HL-60 (cell line): Measurements from ENCODE around the gene TXNIP.

Experiments
- DNase-seq, 2 experiments: peaks; one replicate each; pipeline ENCODE4 v3.0.0-alpha.2; 2010 to 2020; ENCODE audit warnings: low read depth in 1 of 2, low spot score in 1 of 2
- H3K27ac ChIP-seq: fragments of 250-450 bp; sonication (Bioruptor Pico); replicated peaks from 2 replicates; pipeline ENCODE4 v1.5.1; 2020; ENCODE audit warnings: mild to moderate bottlenecking, moderate library complexity
- H3K27me3 ChIP-seq: fragments of 250-450 bp; sonication (Bioruptor Pico); 2 replicates; pipeline ENCODE4 v1.5.1; 2021; ENCODE audit warnings: mild to moderate bottlenecking, moderate library complexity; ENCODE audit not compliant: insufficient read depth, poor library complexity, severe bottlenecking
- H3K4me3 ChIP-seq: replicated peaks from 2 replicates; pipeline ENCODE4 v1.5.1; 2011; ENCODE audit warnings: mild to moderate bottlenecking, control low read depth, low read length; ENCODE audit not compliant: insufficient read depth
- GABPA ChIP-seq: IDR thresholded peaks from 2 replicates; pipeline ENCODE4 v1.6.1; 2012; ENCODE audit warnings: low read depth
- POLR2AphosphoS5 ChIP-seq: IDR thresholded peaks from 2 replicates; pipeline ENCODE4 v1.6.1; 2012; ENCODE audit warnings: low read depth
- SPI1 ChIP-seq: IDR thresholded peaks from 2 replicates; pipeline ENCODE4 v1.6.1; 2012; ENCODE audit warnings: low read depth, mild to moderate bottlenecking, borderline replicate concordance
- TF ChIP-seq, protein P1 (sequence below): IDR thresholded peaks from one replicate; pipeline ENCODE4 v1.5.1; 2011; ENCODE audit warnings: low read length, control low read depth, inconsistent platforms; ENCODE audit not compliant: insufficient read depth
- TF ChIP-seq, protein P2 (sequence below): IDR thresholded peaks from 2 replicates; pipeline ENCODE4 v1.6.1; 2012; ENCODE audit warnings: low read depth; ENCODE audit not compliant: insufficient replicate concordance

Gene TXNIP

DNA sequence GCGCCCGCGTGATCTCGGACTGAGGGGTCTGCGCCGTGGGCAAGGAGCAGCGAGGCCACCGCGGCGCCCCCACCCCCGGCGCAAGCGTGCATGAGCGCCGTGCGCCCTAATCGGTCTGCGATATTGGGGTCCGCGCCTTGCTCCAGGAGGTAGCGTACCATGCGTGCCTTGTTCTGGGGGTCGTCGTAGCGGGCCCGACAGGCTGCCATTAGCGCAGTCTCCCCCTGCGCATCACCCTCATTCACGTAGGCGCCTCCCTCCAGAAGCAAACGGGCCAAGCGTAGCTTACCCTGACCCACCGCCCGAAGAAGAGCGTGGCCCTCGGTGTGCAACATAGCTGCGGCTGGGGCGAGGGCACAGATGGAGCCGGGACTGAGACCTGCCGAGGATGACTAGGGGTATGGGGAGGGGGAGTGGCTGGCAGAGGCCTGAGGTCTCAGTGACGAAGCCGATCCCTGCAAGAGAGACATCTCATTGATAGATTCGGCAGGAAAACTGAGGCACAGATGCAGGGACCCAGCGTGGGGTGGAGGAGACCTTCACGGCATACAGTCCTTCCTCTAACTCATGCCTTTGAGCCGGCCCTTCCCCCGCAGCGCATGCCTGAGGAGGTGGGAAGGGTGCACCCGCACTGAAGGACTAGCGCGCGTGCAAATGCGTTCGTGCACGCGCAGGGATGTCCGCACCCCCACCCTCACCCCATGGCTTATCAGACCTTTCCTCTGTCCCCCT lies 34.8 kb downstream of the TXNIP start:
- TF ChIP-seq SPI1 (no peak), POLR2AphosphoS5 (no peak), GABPA (no peak)
- TF ChIP-seq, protein P1, sequence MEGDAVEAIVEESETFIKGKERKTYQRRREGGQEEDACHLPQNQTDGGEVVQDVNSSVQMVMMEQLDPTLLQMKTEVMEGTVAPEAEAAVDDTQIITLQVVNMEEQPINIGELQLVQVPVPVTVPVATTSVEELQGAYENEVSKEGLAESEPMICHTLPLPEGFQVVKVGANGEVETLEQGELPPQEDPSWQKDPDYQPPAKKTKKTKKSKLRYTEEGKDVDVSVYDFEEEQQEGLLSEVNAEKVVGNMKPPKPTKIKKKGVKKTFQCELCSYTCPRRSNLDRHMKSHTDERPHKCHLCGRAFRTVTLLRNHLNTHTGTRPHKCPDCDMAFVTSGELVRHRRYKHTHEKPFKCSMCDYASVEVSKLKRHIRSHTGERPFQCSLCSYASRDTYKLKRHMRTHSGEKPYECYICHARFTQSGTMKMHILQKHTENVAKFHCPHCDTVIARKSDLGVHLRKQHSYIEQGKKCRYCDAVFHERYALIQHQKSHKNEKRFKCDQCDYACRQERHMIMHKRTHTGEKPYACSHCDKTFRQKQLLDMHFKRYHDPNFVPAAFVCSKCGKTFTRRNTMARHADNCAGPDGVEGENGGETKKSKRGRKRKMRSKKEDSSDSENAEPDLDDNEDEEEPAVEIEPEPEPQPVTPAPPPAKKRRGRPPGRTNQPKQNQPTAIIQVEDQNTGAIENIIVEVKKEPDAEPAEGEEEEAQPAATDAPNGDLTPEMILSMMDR = no peak
- TF ChIP-seq, protein P2, sequence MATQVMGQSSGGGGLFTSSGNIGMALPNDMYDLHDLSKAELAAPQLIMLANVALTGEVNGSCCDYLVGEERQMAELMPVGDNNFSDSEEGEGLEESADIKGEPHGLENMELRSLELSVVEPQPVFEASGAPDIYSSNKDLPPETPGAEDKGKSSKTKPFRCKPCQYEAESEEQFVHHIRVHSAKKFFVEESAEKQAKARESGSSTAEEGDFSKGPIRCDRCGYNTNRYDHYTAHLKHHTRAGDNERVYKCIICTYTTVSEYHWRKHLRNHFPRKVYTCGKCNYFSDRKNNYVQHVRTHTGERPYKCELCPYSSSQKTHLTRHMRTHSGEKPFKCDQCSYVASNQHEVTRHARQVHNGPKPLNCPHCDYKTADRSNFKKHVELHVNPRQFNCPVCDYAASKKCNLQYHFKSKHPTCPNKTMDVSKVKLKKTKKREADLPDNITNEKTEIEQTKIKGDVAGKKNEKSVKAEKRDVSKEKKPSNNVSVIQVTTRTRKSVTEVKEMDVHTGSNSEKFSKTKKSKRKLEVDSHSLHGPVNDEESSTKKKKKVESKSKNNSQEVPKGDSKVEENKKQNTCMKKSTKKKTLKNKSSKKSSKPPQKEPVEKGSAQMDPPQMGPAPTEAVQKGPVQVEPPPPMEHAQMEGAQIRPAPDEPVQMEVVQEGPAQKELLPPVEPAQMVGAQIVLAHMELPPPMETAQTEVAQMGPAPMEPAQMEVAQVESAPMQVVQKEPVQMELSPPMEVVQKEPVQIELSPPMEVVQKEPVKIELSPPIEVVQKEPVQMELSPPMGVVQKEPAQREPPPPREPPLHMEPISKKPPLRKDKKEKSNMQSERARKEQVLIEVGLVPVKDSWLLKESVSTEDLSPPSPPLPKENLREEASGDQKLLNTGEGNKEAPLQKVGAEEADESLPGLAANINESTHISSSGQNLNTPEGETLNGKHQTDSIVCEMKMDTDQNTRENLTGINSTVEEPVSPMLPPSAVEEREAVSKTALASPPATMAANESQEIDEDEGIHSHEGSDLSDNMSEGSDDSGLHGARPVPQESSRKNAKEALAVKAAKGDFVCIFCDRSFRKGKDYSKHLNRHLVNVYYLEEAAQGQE = no peak
- Histone ChIP-seq H3K27ac (no peak overlapping the region), H3K4me3 (peak overlapping the region; percentile 46), H3K27me3 (no peaks in the 10 kb centered on the region)
- DNase-seq = peak in 1 of 2 experiments; percentile 50

DNA sequence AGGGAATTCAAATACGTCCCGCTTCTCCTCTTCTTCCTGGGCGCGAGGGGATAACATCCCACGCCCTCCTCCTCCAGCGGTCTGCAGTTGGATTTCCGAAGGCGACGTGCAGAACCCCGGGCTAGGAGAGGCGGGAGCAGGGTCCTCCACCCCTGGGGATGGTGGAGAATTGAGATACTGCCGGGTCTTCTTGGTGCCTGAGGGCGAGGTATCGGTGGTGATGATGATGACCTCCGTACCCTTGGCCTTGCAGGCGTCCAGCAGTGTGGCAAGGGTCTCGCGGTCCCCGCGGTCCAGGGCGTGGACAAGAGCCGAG lies 35.3 kb downstream of the TXNIP start:
- Histone ChIP-seq H3K27ac (no peak overlapping the region), H3K27me3 (no peaks in the 10 kb centered on the region), H3K4me3 (peak overlapping the region; percentile 46)
- no peak for DNase-seq
- TF ChIP-seq POLR2AphosphoS5 (no peak), GABPA (no peak), SPI1 (no peak)
- TF ChIP-seq, protein P2 = no peak
- TF ChIP-seq, protein P1 = no peak

DNA sequence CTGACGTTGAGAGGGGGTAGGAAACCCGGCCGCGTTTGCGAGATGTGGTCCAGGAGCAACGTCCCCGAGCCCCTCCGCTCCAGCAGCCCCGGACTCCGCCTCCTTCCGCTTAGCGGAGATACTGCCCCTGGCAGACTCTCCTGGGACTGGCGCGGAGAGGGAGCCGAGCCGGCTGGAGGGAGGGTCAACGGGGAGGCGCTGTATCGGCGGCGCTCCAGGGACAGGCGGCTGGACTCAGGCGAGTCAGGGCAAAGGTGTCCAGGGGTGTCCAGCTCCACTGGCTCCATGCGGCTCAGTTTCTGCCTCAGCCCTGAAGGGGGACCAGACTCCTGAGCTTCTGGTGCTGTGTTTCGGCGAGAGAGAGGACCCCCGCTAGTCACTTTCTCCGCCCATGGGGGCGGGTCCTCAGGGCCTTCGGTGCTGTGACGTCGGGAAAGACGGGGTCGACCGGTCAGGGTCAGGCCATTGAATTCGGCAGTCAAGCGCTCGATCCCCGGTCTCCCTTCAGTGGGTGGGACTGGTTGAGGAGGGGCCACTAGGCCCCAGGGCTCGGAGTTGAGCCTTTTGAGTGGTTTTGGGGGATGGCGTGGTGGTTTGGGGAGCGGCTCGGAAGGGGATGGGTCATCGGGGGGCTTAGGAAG lies 35.8 kb downstream of the TXNIP start:
- H3K27me3 ChIP-seq = no peaks in the 10 kb centered on the region
- peak in 1 of 2 experiments; percentile 57 for DNase-seq
- H3K27ac ChIP-seq = no peak overlapping the region
- TF ChIP-seq SPI1 = no peak
- peak overlapping the region; percentile 46 for H3K4me3 ChIP-seq

DNA sequence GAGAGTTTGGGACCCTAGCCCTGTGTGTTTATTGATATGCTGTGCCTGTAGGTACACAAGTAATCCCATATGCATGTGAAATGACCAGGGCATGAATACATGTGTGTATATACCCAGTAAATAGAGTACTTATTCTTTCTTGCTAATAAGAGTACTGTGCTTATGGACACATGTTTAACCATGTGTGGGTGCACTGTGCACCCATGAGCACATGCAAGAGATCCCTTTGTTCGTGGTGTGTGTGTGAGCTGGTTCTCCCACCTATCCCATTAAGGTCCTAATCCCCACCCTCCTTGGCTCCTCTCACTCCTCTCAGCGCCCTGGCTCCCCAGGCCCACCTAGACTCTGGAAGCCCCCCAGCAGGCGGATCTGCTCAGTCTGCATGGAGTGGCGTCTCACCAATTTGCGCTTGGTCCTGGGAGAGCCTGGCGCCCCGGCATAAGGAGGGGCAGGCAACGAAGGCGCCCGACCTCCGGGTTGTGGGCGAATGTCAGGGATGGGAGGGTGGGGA lies 36.4 kb downstream of the TXNIP start:
- Histone ChIP-seq H3K27ac (no peak overlapping the region), H3K27me3 (no peaks in the 10 kb centered on the region), H3K4me3 (peak overlapping the region; percentile 46)
- DNase-seq = no peak
- TF ChIP-seq SPI1 (no peak), POLR2AphosphoS5 (no peak), GABPA (no peak)
- TF ChIP-seq, protein P1 = no peak
- TF ChIP-seq, protein P2 = no peak
